ENCODE results near the gene FUCA1.

FUCA1 gene

DNA sequence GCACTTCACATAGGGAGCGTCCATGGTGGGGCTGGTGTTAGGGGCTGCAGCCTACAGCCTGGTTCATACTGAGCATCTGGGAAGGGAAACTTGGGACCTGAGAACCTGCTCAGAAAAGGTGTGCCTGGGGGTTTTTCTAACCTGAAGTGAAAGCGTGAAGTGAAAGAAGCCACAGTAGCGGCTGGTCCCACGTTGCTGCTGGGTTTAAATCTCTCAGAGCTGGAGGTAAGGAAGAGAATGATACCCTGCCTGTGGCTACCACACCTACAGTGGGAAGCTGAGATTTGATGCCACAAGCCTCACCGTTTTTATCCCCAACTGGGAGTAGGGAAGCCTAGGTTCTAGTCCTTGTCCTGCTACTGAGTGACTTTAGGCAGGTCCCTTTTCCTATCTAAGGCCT, 21.0 kb upstream of the FUCA1 start:
- ATAC-seq: no peak
- TF ChIP-seq CSDC2 (CRISPR knock-in tag; IDR thresholded peaks at IDR 0.05) (no peak), ESRRG (CRISPR knock-in tag; IDR thresholded peaks at IDR 0.05) (no peak), GLIS3 (CRISPR knock-in tag; IDR thresholded peaks at IDR 0.05) (no peak), ZFP3 (CRISPR knock-in tag; IDR thresholded peaks at IDR 0.05) (no peak), ZC3H10 (CRISPR knock-in tag; IDR thresholded peaks at IDR 0.05) (no peak), BACH2 (CRISPR knock-in tag; IDR thresholded peaks at IDR 0.05; ENCODE audit: borderline replicate concordance) (no peak)

DNA sequence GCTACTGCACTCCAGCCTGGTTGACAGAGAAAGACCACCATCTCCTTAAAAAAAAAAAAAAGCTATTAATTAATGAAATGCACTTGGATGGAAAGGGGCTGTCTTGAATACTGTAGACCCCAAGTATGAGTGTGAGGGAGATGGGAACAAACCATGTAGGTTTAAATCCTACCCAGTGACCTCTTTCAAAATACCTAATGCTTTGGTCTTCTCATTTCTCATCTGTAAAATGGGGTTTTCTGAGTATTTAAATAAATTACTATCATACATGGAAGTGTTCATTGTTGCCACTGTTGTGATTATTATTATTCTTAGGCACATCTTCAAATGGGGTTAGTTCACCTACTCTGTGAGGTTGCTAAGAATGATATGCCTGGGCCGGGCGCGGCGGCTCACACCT, 17.1 kb upstream of the FUCA1 start:
- ATAC-seq: no peak
- TF ChIP-seq SNAI2 (CRISPR knock-in tag; IDR thresholded peaks at IDR 0.05) (no peak), ZNF565 (CRISPR knock-in tag; conservative IDR thresholded peaks at IDR 0.05; ENCODE audit: low read depth) (no peak), BACH2 (CRISPR knock-in tag; IDR thresholded peaks at IDR 0.05; ENCODE audit: borderline replicate concordance) (no peak), ZFP30 (CRISPR knock-in tag; IDR thresholded peaks at IDR 0.05) (no peak), ZNF8 (CRISPR knock-in tag; IDR thresholded peaks at IDR 0.05) (no peak), ZFP3 (CRISPR knock-in tag; IDR thresholded peaks at IDR 0.05) (no peak), OSR1 (CRISPR knock-in tag; IDR thresholded peaks at IDR 0.05) (no peak), ARNTL (CRISPR knock-in tag; IDR thresholded peaks at IDR 0.05; ENCODE audit: borderline replicate concordance, low read depth) (no peak), ESRRG (CRISPR knock-in tag; IDR thresholded peaks at IDR 0.05) (no peak)
- TF ChIP-seq, protein P1, sequence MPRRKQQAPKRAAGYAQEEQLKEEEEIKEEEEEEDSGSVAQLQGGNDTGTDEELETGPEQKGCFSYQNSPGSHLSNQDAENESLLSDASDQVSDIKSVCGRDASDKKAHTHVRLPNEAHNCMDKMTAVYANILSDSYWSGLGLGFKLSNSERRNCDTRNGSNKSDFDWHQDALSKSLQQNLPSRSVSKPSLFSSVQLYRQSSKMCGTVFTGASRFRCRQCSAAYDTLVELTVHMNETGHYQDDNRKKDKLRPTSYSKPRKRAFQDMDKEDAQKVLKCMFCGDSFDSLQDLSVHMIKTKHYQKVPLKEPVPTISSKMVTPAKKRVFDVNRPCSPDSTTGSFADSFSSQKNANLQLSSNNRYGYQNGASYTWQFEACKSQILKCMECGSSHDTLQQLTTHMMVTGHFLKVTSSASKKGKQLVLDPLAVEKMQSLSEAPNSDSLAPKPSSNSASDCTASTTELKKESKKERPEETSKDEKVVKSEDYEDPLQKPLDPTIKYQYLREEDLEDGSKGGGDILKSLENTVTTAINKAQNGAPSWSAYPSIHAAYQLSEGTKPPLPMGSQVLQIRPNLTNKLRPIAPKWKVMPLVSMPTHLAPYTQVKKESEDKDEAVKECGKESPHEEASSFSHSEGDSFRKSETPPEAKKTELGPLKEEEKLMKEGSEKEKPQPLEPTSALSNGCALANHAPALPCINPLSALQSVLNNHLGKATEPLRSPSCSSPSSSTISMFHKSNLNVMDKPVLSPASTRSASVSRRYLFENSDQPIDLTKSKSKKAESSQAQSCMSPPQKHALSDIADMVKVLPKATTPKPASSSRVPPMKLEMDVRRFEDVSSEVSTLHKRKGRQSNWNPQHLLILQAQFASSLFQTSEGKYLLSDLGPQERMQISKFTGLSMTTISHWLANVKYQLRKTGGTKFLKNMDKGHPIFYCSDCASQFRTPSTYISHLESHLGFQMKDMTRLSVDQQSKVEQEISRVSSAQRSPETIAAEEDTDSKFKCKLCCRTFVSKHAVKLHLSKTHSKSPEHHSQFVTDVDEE (CRISPR knock-in tag; IDR thresholded peaks at IDR 0.05): no peak
- TF ChIP-seq, protein P2, sequence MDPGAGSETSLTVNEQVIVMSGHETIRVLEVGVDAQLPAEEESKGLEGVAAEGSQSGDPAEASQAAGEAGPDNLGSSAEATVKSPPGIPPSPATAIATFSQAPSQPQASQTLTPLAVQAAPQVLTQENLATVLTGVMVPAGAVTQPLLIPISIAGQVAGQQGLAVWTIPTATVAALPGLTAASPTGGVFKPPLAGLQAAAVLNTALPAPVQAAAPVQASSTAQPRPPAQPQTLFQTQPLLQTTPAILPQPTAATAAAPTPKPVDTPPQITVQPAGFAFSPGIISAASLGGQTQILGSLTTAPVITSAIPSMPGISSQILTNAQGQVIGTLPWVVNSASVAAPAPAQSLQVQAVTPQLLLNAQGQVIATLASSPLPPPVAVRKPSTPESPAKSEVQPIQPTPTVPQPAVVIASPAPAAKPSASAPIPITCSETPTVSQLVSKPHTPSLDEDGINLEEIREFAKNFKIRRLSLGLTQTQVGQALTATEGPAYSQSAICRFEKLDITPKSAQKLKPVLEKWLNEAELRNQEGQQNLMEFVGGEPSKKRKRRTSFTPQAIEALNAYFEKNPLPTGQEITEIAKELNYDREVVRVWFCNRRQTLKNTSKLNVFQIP (CRISPR knock-in tag; IDR thresholded peaks at IDR 0.05; ENCODE audit: borderline replicate concordance, low read depth): no peak
- TF ChIP-seq, protein P3, sequence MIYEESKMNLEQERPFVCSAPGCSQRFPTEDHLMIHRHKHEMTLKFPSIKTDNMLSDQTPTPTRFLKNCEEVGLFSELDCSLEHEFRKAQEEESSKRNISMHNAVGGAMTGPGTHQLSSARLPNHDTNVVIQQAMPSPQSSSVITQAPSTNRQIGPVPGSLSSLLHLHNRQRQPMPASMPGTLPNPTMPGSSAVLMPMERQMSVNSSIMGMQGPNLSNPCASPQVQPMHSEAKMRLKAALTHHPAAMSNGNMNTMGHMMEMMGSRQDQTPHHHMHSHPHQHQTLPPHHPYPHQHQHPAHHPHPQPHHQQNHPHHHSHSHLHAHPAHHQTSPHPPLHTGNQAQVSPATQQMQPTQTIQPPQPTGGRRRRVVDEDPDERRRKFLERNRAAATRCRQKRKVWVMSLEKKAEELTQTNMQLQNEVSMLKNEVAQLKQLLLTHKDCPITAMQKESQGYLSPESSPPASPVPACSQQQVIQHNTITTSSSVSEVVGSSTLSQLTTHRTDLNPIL (CRISPR knock-in tag; IDR thresholded peaks at IDR 0.05; ENCODE audit: low read depth): no peak

- no peak for TF ChIP-seq TCF4 (CRISPR knock-in tag; IDR thresholded peaks at IDR 0.05; ENCODE audit: borderline replicate concordance)
- no peak for TF ChIP-seq TOX (CRISPR knock-in tag; IDR thresholded peaks at IDR 0.05; ENCODE audit: borderline replicate concordance)
- no peak for TF ChIP-seq ARNTL (CRISPR knock-in tag; IDR thresholded peaks at IDR 0.05; ENCODE audit: borderline replicate concordance, low read depth)
- no peak for TF ChIP-seq ZNF8 (CRISPR knock-in tag; IDR thresholded peaks at IDR 0.05)
- TF ChIP-seq ISL1 (CRISPR knock-in tag; IDR thresholded peaks at IDR 0.05): no peak
- no peak for TF ChIP-seq ZFP3 (CRISPR knock-in tag; IDR thresholded peaks at IDR 0.05)
- TF ChIP-seq, protein P3 (CRISPR knock-in tag; IDR thresholded peaks at IDR 0.05; ENCODE audit: low read depth): no peak
- TF ChIP-seq ESRRG (CRISPR knock-in tag; IDR thresholded peaks at IDR 0.05): no peak
- no peak for TF ChIP-seq CSRNP3 (CRISPR knock-in tag; IDR thresholded peaks at IDR 0.05)
- TF ChIP-seq BACH2 (CRISPR knock-in tag; IDR thresholded peaks at IDR 0.05; ENCODE audit: borderline replicate concordance): no peak
- TF ChIP-seq ZFP30 (CRISPR knock-in tag; IDR thresholded peaks at IDR 0.05): no peak
- TF ChIP-seq ZNF565 (CRISPR knock-in tag; conservative IDR thresholded peaks at IDR 0.05; ENCODE audit: low read depth): no peak
- TF ChIP-seq CSDC2 (CRISPR knock-in tag; IDR thresholded peaks at IDR 0.05): no peak
- TF ChIP-seq PPARA (CRISPR knock-in tag; IDR thresholded peaks at IDR 0.05; ENCODE audit: borderline replicate concordance): no peak
- TF ChIP-seq, protein P1 (CRISPR knock-in tag; IDR thresholded peaks at IDR 0.05): no peak
- no peak for TF ChIP-seq RARB (CRISPR knock-in tag; IDR thresholded peaks at IDR 0.05)
- no peak for TF ChIP-seq ZC3H10 (CRISPR knock-in tag; IDR thresholded peaks at IDR 0.05)
- no peak for TF ChIP-seq OSR1 (CRISPR knock-in tag; IDR thresholded peaks at IDR 0.05)
- no peak for ATAC-seq
Observed at GRCh38 chr1:23882746-23883145, 14.7 kb upstream of the FUCA1 start.
